Measurements from ENCODE around the gene SLC18A3. TPM values are rescaled to one million over a fixed set of nuclear protein-coding genes. Genes with fewer than 3 reads are reported as not detected.

Gene SLC18A3
- total RNA-seq, 1 experiment from 2014 or later, result 0.30 TPM

DNA sequence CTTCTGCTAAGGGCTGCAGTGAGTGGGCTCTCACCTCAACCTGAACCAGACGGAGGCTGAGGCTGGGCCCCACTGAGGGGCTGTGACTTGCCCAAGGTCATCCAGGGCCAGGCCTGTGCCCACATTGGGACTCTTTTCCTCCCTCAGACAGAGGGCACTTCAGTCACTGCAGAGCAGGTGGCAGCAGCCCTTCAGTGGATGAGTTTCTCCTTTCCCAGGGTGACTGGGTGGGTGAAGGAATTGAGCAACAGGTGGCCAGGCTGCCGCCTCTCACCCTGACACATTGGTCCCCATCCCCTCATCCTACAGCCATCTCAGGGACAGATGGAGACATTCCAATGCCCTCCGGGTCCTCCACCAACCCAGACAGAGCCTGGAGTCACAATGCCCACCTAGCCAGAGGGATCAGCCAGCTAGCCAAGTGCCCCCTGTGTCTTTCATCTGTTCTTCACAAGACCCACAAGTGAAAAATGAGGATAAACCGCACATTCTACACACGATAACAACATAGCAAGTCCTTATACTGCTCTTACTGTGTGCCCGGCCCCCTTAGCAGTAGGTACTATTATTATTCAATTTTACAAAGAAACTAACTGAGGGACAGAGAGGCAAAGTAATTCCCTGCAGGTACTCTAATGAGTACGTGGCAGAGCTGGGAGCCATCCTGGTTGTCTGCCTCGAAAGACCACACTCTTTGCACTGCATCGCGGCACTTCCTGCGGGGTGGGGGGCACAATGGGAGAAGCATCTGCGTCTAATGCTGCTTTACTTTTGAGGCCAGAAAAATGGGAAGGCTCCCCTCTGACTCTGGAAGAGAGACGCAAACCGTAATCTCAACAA lies 1.7 kb upstream of the SLC18A3 start:
- H3K27me3 ChIP-seq (replicated peaks; ENCODE audit: insufficient read depth, low read depth, low read length, poor library complexity), result peaks cover 62% of the 10 kb centered on the region
- DNase-seq (ENCODE audit: low spot score), result no peak
- intact Hi-C loops (cut with micrococcal nuclease; ENCODE audit: unreplicated experiment), result no loop called here
- H3K36me3 ChIP-seq (ENCODE audit: insufficient read depth, low read length, poor library complexity, severe bottlenecking), result no peaks in the 10 kb centered on the region
- no TSS peak for BruUV-seq (replicated peaks)
- POLR2A ChIA-PET (ENCODE audit: low non-redundant PET), result no interaction called here
- H3K4me3 ChIP-seq (ENCODE audit: low read depth, low read length, poor library complexity, severe bottlenecking), result no peak overlapping the region
- peaks cover 11% of the 10 kb centered on the region for H3K4me1 ChIP-seq (ENCODE audit: insufficient read depth, low read length, poor library complexity, severe bottlenecking)
- H3K9me3 ChIP-seq (ENCODE audit: low read depth, low read length, poor library complexity, severe bottlenecking), result no peaks in the 10 kb centered on the region
- TF ChIP-seq, protein P1, sequence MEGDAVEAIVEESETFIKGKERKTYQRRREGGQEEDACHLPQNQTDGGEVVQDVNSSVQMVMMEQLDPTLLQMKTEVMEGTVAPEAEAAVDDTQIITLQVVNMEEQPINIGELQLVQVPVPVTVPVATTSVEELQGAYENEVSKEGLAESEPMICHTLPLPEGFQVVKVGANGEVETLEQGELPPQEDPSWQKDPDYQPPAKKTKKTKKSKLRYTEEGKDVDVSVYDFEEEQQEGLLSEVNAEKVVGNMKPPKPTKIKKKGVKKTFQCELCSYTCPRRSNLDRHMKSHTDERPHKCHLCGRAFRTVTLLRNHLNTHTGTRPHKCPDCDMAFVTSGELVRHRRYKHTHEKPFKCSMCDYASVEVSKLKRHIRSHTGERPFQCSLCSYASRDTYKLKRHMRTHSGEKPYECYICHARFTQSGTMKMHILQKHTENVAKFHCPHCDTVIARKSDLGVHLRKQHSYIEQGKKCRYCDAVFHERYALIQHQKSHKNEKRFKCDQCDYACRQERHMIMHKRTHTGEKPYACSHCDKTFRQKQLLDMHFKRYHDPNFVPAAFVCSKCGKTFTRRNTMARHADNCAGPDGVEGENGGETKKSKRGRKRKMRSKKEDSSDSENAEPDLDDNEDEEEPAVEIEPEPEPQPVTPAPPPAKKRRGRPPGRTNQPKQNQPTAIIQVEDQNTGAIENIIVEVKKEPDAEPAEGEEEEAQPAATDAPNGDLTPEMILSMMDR (conservative IDR thresholded peaks at IDR 0.05; ENCODE audit: low read depth, low read length), result no peak
- TF ChIP-seq EZH2 (IDR thresholded peaks at IDR 0.05; ENCODE audit: borderline replicate concordance, low read depth, low read length, poor library complexity, severe bottlenecking), result no peak
- CTCF ChIA-PET, result no interaction called here
- no peak overlapping the region for H3K27ac ChIP-seq (ENCODE audit: low read depth, low read length, poor library complexity, severe bottlenecking)

DNA sequence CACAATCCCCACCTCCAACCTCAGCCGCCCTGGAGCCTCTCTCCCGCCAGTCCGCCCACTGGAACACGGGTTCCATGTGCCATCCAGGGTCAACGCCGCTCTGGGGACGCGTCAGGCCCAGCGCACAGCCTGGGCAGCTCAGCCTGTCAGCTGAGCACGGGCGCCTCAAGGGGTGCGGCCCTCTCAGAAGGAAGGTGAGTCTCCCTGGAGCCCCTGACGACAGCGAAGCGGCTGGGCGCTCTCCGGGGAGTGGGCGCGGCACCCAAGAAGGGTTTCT lies 1.2 kb upstream of the SLC18A3 start:
- no peak for DNase-seq (ENCODE audit: low spot score)
- Histone ChIP-seq H3K9me3 (ENCODE audit: low read depth, low read length, poor library complexity, severe bottlenecking) (no peaks in the 10 kb centered on the region), H3K4me3 (ENCODE audit: low read depth, low read length, poor library complexity, severe bottlenecking) (no peak overlapping the region), H3K4me1 (ENCODE audit: insufficient read depth, low read length, poor library complexity, severe bottlenecking) (peaks cover 11% of the 10 kb centered on the region), H3K27ac (ENCODE audit: low read depth, low read length, poor library complexity, severe bottlenecking) (no peak overlapping the region), H3K36me3 (ENCODE audit: insufficient read depth, low read length, poor library complexity, severe bottlenecking) (no peaks in the 10 kb centered on the region), H3K27me3 (replicated peaks; ENCODE audit: insufficient read depth, low read depth, low read length, poor library complexity) (peaks cover 68% of the 10 kb centered on the region)
- BruUV-seq (replicated peaks), result no TSS peak
- ChIA-PET POLR2A (ENCODE audit: low non-redundant PET) (no interaction called here), CTCF (no interaction called here)
- intact Hi-C loops (cut with micrococcal nuclease; ENCODE audit: unreplicated experiment), result no loop called here
- no peak for TF ChIP-seq EZH2 (IDR thresholded peaks at IDR 0.05; ENCODE audit: borderline replicate concordance, low read depth, low read length, poor library complexity, severe bottlenecking)
- TF ChIP-seq, protein P1 (conservative IDR thresholded peaks at IDR 0.05; ENCODE audit: low read depth, low read length), result no peak

DNA sequence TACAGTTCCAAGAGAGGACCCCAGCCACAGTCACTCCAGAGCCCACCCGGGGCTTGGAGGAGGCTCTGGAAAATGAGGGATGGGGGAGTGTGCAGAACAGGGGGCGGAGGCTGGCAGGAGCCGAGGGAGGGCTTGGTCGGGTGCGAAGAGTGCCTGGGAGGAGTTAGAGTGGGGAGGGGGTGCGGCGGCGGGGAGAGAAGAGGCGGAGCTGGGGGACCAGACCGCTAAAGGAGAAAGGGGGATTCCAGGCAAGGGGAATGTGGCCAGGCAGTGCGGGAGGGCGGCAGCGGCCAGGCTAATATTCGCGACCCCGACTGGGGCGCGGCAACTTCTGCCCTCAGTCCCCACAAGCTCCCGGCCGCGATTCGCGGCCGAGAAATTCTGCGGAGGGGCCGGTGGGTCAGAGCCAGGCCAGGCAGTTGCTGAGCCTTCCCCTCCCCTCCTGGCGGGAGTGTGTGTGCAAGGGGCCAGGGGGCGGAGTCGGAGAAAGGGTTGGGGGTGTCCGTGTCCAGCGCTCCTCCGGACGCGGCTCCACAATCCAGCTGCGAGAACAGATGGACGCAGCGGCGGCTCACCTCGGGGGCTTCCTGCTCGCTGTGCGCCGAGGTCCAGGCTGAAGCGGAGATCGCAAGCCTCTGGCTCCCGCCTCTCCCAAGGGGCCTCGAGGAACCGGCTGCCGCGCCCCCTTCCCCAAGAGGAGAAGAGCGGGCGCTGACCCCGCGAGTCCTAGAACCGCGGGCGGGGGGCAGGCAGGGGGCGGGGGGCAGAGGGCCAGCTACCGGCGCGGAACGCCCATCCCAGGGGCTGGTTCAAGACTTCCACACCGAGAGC lies 612 bp upstream of the SLC18A3 start:
- BruUV-seq (replicated peaks), result no TSS peak
- H3K4me3 ChIP-seq (ENCODE audit: low read depth, low read length, poor library complexity, severe bottlenecking), result peak overlapping the region; percentile 40
- no peak overlapping the region for H3K27ac ChIP-seq (ENCODE audit: low read depth, low read length, poor library complexity, severe bottlenecking)
- H3K9me3 ChIP-seq (ENCODE audit: low read depth, low read length, poor library complexity, severe bottlenecking), result no peaks in the 10 kb centered on the region
- intact Hi-C loops (cut with micrococcal nuclease; ENCODE audit: unreplicated experiment), result no loop called here
- TF ChIP-seq EZH2 (IDR thresholded peaks at IDR 0.05; ENCODE audit: borderline replicate concordance, low read depth, low read length, poor library complexity, severe bottlenecking), result peak; percentile 60
- TF ChIP-seq, protein P1 (conservative IDR thresholded peaks at IDR 0.05; ENCODE audit: low read depth, low read length), result no peak
- H3K4me1 ChIP-seq (ENCODE audit: insufficient read depth, low read length, poor library complexity, severe bottlenecking), result peaks cover 11% of the 10 kb centered on the region
- ChIA-PET CTCF (no interaction called here), POLR2A (ENCODE audit: low non-redundant PET) (interaction anchor here (0.6 kb wide), 1 partner anchor 33 kb away, joined by 8 read pairs; no protein-coding TSS in a partner anchor)
- H3K36me3 ChIP-seq (ENCODE audit: insufficient read depth, low read length, poor library complexity, severe bottlenecking), result no peaks in the 10 kb centered on the region
- peaks cover 73% of the 10 kb centered on the region for H3K27me3 ChIP-seq (replicated peaks; ENCODE audit: insufficient read depth, low read depth, low read length, poor library complexity)
- no peak for DNase-seq (ENCODE audit: low spot score)

Measured in A673 (cell line).